H9 (cell line): ENCODE data around the gene STOX2. TPM values are rescaled to one million over a fixed set of nuclear protein-coding genes. Genes with fewer than 3 reads are reported as not detected.

ENCODE experiments used
- DNase-seq: peaks from one replicate; pipeline ENCODE4 v3.0.0-alpha.2; 2017
- H2AFZ ChIP-seq: one replicate; pipeline ENCODE4 v1.6.1; 2013; ENCODE audit warnings: mild to moderate bottlenecking, low read length, control low read depth, moderate library complexity
- H2AK5ac ChIP-seq: 2 replicates; pipeline ENCODE4 v1.6.1; 2013; ENCODE audit warnings: low read length, control low read depth, mixed read lengths; ENCODE audit not compliant: insufficient read length
- H2BK120ac ChIP-seq: one replicate; pipeline ENCODE4 v1.6.1; 2013; ENCODE audit warnings: low read depth, mild to moderate bottlenecking, low read length, control low read depth, inconsistent platforms; ENCODE audit not compliant: poor library complexity, severe bottlenecking
- H2BK12ac ChIP-seq: 2 replicates; pipeline ENCODE4 v1.6.1; 2013; ENCODE audit warnings: low read length, control low read depth, mixed read lengths, low read depth; ENCODE audit not compliant: insufficient read length
- H2BK15ac ChIP-seq: 2 replicates; pipeline ENCODE4 v1.6.1; 2013; ENCODE audit warnings: low read depth, low read length, control low read depth
- H2BK20ac ChIP-seq: one replicate; pipeline ENCODE4 v1.6.1; 2013; ENCODE audit warnings: low read depth, mild to moderate bottlenecking, low read length, control low read depth, inconsistent platforms; ENCODE audit not compliant: poor library complexity, severe bottlenecking
- H2BK5ac ChIP-seq: 2 replicates; pipeline ENCODE4 v1.6.1; 2013; ENCODE audit warnings: low read length, control low read depth, mixed read lengths; ENCODE audit not compliant: insufficient read length
- H3K14ac ChIP-seq: 2 replicates; pipeline ENCODE4 v1.6.1; 2013; ENCODE audit warnings: low read length, control low read depth; ENCODE audit not compliant: insufficient read depth
- H3K18ac ChIP-seq: 2 replicates; pipeline ENCODE4 v1.6.1; 2013; ENCODE audit warnings: low read depth, mild to moderate bottlenecking, mixed read lengths, low read length, control low read depth; ENCODE audit not compliant: insufficient read length
- H3K23ac ChIP-seq: 2 replicates; pipeline ENCODE4 v1.6.1; 2013; ENCODE audit warnings: low read length, control low read depth, mixed read lengths, low read depth; ENCODE audit not compliant: insufficient read length
- H3K23me2 ChIP-seq: 2 replicates; pipeline ENCODE4 v1.6.1; 2013; ENCODE audit warnings: low read depth, mild to moderate bottlenecking, mixed read lengths, low read length, control low read depth; ENCODE audit not compliant: insufficient read length, poor library complexity, severe bottlenecking
- H3K27ac ChIP-seq: 2 replicates; pipeline ENCODE4 v1.5.1; 2013; ENCODE audit warnings: low read length, control low read depth, mixed read lengths, low read depth; ENCODE audit not compliant: insufficient read length
- H3K27me3 ChIP-seq: 2 replicates; pipeline ENCODE4 v1.6.1; 2013; ENCODE audit warnings: low read length, control low read depth, inconsistent platforms; ENCODE audit not compliant: insufficient read depth
- H3K4ac ChIP-seq: 2 replicates; pipeline ENCODE4 v1.6.1; 2013; ENCODE audit warnings: low read depth, mild to moderate bottlenecking, control low read depth, inconsistent platforms, low read length, moderate library complexity
- H3K4me1 ChIP-seq: 2 replicates; pipeline ENCODE4 v1.6.1; 2013; ENCODE audit warnings: low read length, control low read depth, inconsistent platforms; ENCODE audit not compliant: insufficient read depth
- H3K4me2 ChIP-seq: 2 replicates; pipeline ENCODE4 v1.6.1; 2013; ENCODE audit warnings: low read length, control low read depth, mixed read lengths; ENCODE audit not compliant: insufficient read length, insufficient read depth
- H3K56ac ChIP-seq: 2 replicates; pipeline ENCODE4 v1.6.1; 2013; ENCODE audit warnings: low read depth, mild to moderate bottlenecking, mixed read lengths, low read length, control low read depth; ENCODE audit not compliant: insufficient read length
- H3K79me1 ChIP-seq: 2 replicates; pipeline ENCODE4 v1.6.1; 2013; ENCODE audit warnings: low read depth, mild to moderate bottlenecking, moderate library complexity, low read length, control low read depth, inconsistent platforms; ENCODE audit not compliant: insufficient read depth, poor library complexity, severe bottlenecking
- H3K79me2 ChIP-seq: 2 replicates; pipeline ENCODE4 v1.6.1; 2013; ENCODE audit warnings: low read length, control low read depth, inconsistent platforms; ENCODE audit not compliant: insufficient read depth
- H3K9ac ChIP-seq: 2 replicates; pipeline ENCODE4 v1.6.1; 2013; ENCODE audit warnings: low read length, control low read depth, mixed read lengths; ENCODE audit not compliant: insufficient read length; ENCODE audit errors: extremely low read depth
- H3K9me3 ChIP-seq: one replicate; pipeline ENCODE4 v1.6.1; 2013; ENCODE audit warnings: low read depth, low read length, inconsistent platforms; ENCODE audit not compliant: control insufficient read depth
- H3T11ph ChIP-seq: one replicate; pipeline ENCODE4 v1.6.1; 2013; ENCODE audit warnings: mild to moderate bottlenecking, low read length, control low read depth, inconsistent platforms
- H4K20me1 ChIP-seq: one replicate; pipeline ENCODE4 v1.6.1; 2013; ENCODE audit not compliant: control insufficient read depth, insufficient read length, insufficient read depth
- H4K5ac ChIP-seq: 2 replicates; pipeline ENCODE4 v1.6.1; 2013; ENCODE audit warnings: low read depth, mild to moderate bottlenecking, mixed read lengths, low read length, control low read depth; ENCODE audit not compliant: insufficient read length
- H4K8ac ChIP-seq: replicated peaks from 2 replicates; pipeline ENCODE4 v1.6.1; 2013; ENCODE audit warnings: low read length, control low read depth, mixed read lengths, low read depth; ENCODE audit not compliant: insufficient read length
- H4K91ac ChIP-seq: 2 replicates; pipeline ENCODE4 v1.6.1; 2013; ENCODE audit warnings: low read depth, mild to moderate bottlenecking, moderate library complexity, mixed read lengths, low read length, control low read depth; ENCODE audit not compliant: insufficient read length
- H3K27ac Mint-ChIP-seq, 3 experiments: 2 replicates in 2 of 3; 3 replicates in 1 of 3; pipeline ENCODE4 v1.8.0; 2020 to 2021; ENCODE audit warnings: mixed read lengths in 3 of 3, mild to moderate bottlenecking in 1 of 3, moderate library complexity in 1 of 3
- H3K27me3 Mint-ChIP-seq: 2 replicates; pipeline ENCODE4 v1.8.0; 2021; ENCODE audit warnings: low read depth, mild to moderate bottlenecking, moderate library complexity, mixed read lengths
- H3K36me3 Mint-ChIP-seq, 3 experiments: 2 replicates in 2 of 3; 3 replicates in 1 of 3; pipeline ENCODE4 v1.8.0; 2020 to 2021; ENCODE audit warnings: low read depth in 3 of 3, mixed read lengths in 3 of 3; ENCODE audit not compliant: insufficient read depth in 1 of 3
- H3K4me1 Mint-ChIP-seq, 2 experiments: 2 replicates each; pipeline ENCODE4 v1.8.0; 2020; ENCODE audit warnings: mixed read lengths in 2 of 2
- H3K4me3 Mint-ChIP-seq, 2 experiments: 2 replicates in 1 of 2; 3 replicates in 1 of 2; pipeline ENCODE4 v1.8.0; 2020 to 2021; ENCODE audit warnings: mild to moderate bottlenecking in 2 of 2, mixed read lengths in 2 of 2, moderate library complexity in 1 of 2
- H3K9me3 Mint-ChIP-seq, 2 experiments: 2 replicates in 1 of 2; 3 replicates in 1 of 2; pipeline ENCODE4 v1.8.0; 2020; ENCODE audit warnings: mild to moderate bottlenecking in 2 of 2, mixed read lengths in 2 of 2, moderate library complexity in 1 of 2
- CTCF ChIP-seq: fragments of 200-600 bp; sonication (generic); conservative IDR thresholded peaks from 3 replicates; pipeline ENCODE4 v1.8.0; 2021; ENCODE audit warnings: antibody characterized with exemption, mild to moderate bottlenecking
- WGBS: extraction: QIAGEN DNeasy Blood & Tissue Kit; methylation state at CpG from one replicate; pipeline ENCODE4 v1.1.7; 2013; ENCODE audit warnings: missing lambda C conversion rate, low lambda C conversion rate, mixed read lengths; ENCODE audit not compliant: insufficient read length; ENCODE audit errors: extremely low coverage; 5-methylcytosine and 5-hydroxymethylcytosine counted together
- total RNA-seq: library from RNA; stranded (reverse); gene quantifications from 2 replicates; pipeline ENCODE4 v1.2.1, GENCODE V29; 2021

Gene STOX2
- total RNA-seq, 1 experiment from 2014 or later, result 28.2 TPM

- Mint-ChIP-seq H3K4me1 (peaks cover 31 to 42% of the 10 kb centered on the region in 2 experiments), H3K4me3 (no peak overlapping the region), H3K36me3 (peaks cover 3 to 10% (median 6%) of the 10 kb centered on the region in 3 experiments; a peak in 4 of 7 replicates), H3K27me3 (peaks cover 21% of the 10 kb centered on the region), H3K27ac (no peak overlapping the region), H3K9me3 (no peaks in the 10 kb centered on the region)
- Histone ChIP-seq H3K14ac (no peak overlapping the region), H2AK5ac (no peak overlapping the region), H2AFZ (no peak overlapping the region), H4K5ac (no peak overlapping the region), H2BK20ac (no peak overlapping the region), H3K23ac (no peak overlapping the region), H2BK120ac (no peak overlapping the region), H4K8ac (no peak overlapping the region), H3K79me2 (peaks cover 35% of the 10 kb centered on the region; the same call in 1 of the 2 replicates), H2BK15ac (no peak overlapping the region), H3K27me3 (no peaks in the 10 kb centered on the region; the same call in 1 of the 2 replicates), H2BK12ac (no peak overlapping the region), H3K4me2 (no peak overlapping the region), H3K9ac (no peak overlapping the region), H3T11ph (no peak overlapping the region), H3K18ac (no peak overlapping the region), H2BK5ac (no peak overlapping the region), H4K91ac (no peak overlapping the region), H3K4ac (no peak overlapping the region), H3K4me1 (peaks cover 3% of the 10 kb centered on the region), H3K79me1 (no peaks in the 10 kb centered on the region), H3K56ac (no peak overlapping the region), H3K23me2 (no peaks in the 10 kb centered on the region), H4K20me1 (no peaks in the 10 kb centered on the region), H3K27ac (no peak overlapping the region), H3K9me3 (no peaks in the 10 kb centered on the region)
- DNase-seq, result no peak
- no CpG with 5 or more reads among the region's 8 CpGs for WGBS
- TF ChIP-seq CTCF, result no peak
Measured at GRCh38 chr4:183912585-183912984, 7.5 kb downstream of the STOX2 start.
